MV-4-11 (cell line): Measurements from ENCODE around the gene SYT8.

ENCODE experiments used
- DNase-seq: peaks from one replicate; lab custom pipeline; 2025; lab: John Stamatoyannopoulos, UW

The SYT8 gene

DNA sequence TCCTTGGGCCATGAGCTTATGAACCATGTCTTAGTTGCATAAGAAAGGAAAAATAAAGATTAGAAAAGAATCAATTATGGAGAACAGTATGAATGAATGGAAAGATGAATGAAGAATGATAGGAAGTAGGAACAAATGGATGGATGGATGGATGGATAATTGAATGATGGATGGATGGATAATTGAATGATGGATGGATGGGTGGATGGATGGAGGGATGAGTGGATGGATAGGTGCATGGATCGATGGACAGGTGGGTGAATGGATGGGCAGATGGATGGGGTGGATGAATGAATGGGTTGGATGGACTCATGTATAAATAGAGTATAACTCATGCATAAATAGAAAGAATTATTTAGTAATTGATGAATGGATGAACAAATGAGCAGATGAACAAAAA, 25.3 kb downstream of the SYT8 start:
- no peak for DNase-seq

GRCh38 chr11:1861435-1862411, 26.9 kb downstream of the SYT8 start:
- no peak for DNase-seq

DNA sequence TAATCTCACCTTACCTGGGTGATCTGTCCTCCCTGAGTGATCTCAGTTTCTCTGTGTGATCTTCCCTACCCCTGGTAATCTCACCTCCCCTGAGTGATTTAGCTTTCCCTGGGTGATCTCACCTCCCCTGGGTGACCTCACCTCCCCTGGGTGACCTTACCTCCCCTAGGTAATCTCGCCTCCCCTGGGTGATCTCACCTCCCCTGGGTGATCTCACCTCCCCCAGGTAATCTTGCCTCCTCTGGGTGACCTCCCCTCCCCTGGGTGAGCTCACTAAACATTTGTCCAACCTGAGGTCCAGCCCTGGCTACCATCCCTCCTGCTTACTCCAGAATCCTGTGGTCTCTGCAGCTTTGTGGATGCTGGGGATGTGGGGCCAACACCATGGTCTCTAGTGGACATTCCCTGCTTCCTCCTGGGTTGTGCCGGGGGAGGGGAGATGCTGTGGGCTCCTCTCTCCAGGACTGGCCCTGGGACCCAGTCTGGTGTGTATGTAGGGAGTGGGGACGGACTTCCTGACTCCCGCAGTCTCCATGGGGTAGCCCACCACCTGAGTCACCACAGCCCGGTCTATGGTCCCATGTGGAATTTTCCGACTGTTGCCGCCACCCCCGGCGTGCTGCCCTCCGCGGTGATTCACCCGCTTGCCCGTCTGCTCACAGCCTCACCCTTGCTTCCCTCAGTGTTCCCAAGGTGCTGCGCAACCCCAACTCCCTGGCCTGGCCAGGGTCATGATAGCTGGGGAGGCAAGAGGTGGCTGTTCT, 28.0 kb downstream of the SYT8 start:
- no peak for DNase-seq

- DNase-seq, result peak; percentile 34
These were observed 28.8 kb downstream of the SYT8 start for GRCh38 chr11:1863352-1864216.

GRCh38 chr11:1864231-1864630, 29.4 kb downstream of the SYT8 start:
- DNase-seq, result no peak

DNA sequence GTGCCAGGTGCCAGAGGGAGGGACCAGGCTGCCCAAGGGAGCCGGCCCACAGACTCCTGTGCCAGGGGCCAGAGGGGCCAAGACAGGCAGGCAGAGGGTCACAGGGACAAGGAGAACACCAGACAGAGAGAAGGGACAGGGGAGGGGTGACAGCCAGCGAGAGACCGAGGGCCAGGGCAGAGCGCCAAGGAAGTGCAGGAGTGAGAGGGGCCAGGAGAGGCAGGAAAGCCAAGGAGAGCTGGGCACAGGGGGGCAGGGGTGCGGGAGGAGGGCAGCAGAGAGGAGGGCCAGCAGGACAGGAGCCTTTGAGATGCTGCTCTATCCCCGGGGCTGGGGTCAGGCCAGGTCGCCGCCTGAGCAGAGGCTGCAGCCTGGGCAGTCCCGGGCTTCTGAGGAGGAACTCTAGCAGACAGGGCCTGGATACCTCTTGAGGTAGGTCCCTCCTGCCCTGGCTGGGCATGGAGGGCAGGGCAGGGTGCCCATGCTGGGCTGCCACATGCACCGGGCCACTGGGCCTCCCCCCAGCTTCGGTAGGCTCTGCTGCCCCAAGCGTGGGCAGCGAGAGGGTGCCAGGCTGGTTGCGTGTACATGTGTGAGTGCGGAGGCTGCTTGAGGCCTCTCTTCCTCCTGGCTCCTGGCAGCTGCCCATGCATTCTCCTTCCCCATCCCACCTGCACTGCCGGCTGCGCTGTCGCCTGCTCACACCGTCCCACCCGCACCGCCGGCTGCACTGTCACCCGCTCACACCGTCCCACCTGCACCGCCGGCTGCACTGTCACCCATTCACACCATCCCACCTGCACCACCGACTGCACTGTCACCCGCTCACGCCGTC, 30.3 kb downstream of the SYT8 start:
- DNase-seq, result no peak

DNA sequence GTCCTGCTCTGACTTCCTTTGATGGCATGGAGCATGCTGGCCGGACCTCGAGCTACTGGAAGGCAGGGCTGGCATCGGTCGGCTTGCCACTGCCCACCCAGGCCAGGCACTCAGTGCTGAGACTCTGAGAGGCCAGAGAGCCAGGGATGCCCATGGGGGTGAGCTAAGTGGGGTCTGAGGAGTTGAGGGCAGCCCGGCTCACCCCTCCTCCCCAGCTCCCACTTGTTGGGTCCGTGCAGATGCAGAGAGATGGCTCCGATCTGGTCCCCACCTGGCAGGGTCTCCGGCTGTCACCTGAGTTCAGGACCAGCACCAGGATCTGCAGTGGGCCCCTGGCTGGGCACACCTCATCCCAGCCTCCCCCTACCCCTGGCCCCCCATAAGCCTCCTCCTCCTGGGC, 31.4 kb downstream of the SYT8 start:
- DNase-seq, result no peak

DNA sequence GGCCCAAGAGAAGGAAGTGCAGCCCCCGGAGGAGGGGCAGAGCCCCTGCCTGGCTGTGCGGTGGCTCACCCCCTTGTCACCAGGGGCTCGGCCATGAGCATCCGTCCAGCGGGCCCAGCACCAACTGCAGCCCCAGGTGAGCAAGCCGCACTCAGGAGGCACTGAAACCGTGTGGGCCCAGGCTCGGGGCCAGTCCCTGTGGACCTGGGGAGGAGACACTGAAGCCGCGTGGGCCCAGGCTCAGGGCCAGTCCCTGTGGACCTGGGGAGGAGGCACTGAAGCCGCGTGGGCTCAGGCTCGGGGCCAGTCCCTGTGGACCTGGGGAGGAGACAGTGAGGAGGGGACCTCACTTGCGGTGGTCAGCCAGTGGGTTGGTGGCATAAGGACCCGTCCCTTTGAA, 32.0 kb downstream of the SYT8 start:
- DNase-seq, result no peak

DNA sequence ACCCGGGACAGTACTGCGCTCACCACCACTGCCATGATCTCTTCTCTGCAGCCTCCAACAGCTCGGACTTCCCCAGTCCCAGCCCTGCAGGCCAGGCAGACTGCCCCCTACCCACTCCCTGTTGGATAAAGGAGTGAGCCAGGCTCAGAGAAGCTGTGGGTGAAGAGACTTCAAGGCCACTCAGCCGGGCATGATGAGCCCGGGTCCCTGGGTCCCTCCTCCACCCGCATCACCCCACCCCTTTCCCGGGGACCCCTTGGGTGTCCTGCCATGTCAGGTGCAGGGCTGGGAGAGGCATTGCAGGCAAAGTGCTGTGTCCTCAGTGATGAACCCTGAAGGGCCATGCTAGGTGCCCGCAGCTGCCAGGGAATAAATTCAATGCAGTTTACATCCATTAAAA, 32.6 kb downstream of the SYT8 start:
- no peak for DNase-seq

GRCh38 chr11:1868056-1868635, 33.4 kb downstream of the SYT8 start:
- DNase-seq, result no peak

- DNase-seq, result peak; percentile 9
These were observed 34.0 kb downstream of the SYT8 start for GRCh38 chr11:1868636-1869291.

- no peak for DNase-seq
These were observed 34.9 kb downstream of the SYT8 start for GRCh38 chr11:1869427-1870325.

GRCh38 chr11:1870326-1870696, 35.5 kb downstream of the SYT8 start:
- no peak for DNase-seq

DNA sequence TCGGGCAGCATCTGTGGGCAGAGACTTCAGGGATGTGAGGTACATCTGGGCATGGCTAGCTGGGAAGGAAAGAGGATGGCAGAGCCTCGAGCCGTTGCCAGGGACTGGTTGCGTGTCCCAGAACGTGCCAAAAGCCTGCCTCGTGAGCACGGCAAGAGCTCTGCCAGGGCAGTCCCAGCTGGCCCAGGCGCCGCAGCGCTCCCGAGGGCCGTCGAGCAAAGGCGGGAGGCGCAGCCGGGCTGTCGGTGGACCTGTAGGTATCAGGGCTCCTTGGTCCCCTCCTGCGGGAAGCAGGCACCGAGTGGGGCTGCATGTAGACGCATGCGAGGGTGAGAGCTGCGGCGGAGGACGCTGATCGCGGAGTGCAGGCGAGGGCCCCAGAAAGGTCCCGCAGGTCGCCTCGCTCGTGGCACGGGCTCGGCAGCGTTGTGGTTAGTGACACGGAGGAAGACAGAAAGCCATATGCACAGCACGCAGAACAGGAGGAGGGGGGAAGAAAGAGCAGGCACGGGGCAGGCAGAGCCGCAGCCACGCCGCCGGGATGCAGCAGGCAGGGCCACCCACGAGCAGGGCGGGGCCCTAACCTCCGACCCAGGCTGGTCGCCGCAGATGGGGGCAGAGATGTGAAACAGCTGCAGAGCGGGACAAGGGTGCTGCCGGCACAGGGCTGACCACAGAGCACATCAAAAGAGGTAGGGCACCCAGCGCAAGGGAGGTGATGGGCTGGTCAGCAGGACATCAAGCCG, 36.1 kb downstream of the SYT8 start:
- DNase-seq, result peak; percentile 66

DNA sequence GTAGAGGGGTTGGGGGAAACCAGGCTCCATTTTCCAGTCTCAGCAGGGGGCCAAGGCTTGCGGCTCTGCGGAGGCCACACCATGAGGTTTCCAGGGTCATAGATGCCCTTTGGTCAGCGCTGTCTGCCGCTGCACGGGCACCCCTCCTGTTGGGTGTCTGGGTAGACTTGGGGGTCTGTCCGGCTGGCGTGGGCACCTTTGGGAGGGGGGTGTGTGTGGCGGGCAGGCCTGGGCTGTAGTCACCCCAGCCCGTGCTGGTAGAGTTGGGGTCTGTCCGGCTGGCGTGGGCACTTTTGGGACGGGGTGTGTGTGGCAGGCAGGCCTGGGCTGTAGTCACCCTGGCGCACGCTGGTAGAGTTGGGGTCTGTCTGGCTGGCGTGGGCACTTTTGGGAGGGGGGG, 36.7 kb downstream of the SYT8 start:
- DNase-seq, result no peak

- no peak for DNase-seq
These were observed 37.6 kb downstream of the SYT8 start for GRCh38 chr11:1872267-1872985.

DNA sequence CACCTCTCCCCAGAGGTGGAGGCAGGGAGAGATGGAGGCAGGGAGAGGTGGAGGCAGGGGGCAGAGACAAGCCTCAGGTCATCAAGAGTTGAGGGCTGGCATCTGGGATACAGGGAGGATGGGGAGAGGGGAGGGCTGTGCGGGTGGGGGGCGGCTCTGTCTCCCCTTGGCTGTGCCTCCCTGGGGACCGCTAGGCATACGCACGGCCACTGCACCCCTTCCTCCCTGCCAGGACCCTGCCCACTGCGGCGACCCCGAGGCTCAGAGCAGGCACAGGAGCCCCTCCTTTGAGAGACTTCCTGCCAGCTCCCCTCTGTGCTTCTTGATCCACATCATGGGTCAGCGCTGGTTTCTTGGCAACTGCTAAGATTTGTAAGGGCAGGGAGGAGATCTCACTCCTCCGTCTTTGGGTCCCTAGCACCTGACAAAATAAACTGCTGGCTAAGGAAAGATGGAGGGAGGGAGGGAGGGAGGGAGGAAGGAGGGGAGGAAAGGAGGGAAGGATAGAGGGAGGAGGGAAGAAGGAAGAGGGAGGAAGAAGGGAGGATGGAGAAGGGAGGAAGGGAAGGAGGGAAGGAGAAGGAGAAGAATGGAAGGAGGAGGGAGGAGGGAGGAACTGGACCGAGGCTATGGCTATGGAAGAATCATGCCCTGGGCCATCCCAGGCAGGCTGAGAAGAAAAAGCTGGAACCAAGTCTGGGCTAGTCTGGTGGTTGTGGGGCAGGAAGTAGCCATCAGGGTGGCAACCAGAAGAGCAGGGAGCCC, 38.4 kb downstream of the SYT8 start:
- DNase-seq, result no peak
